ENCODE measurements around the gene VAV1. TPM values are rescaled to one million over a fixed set of nuclear protein-coding genes. Genes with fewer than 3 reads are reported as not detected.

The VAV1 gene
- total and polyA plus RNA-seq, 2 of the 13 experiments (the other 11 are each of a cell fraction or from before 2014, with no cell fraction given), result not detected

GRCh38 chr19:6753178-6754031 lies 19.1 kb upstream of the VAV1 start (continued):
- TF ChIP-seq ISX (CRISPR knock-in tag; conservative IDR thresholded peaks at IDR 0.05), result 0 out of 2 replicates have a peak, but pooled peaks have one; percentile 32
- TF ChIP-seq ZBTB8A (CRISPR knock-in tag; IDR thresholded peaks at IDR 0.05; ENCODE audit: borderline replicate concordance, low read depth), result 0 out of 2 replicates have a peak, but pooled peaks have one; percentile 35
- peak; percentile 33; the same call in 1 of the 2 replicates for TF ChIP-seq CHD2 (IDR thresholded peaks at IDR 0.05; ENCODE audit: low read depth, low read length)
- 0 out of 2 replicates have a peak, but pooled peaks have one; percentile 40 for TF ChIP-seq HES4 (CRISPR knock-in tag; IDR thresholded peaks at IDR 0.05; ENCODE audit: borderline replicate concordance)
- TF ChIP-seq ZFP1 (CRISPR knock-in tag; IDR thresholded peaks at IDR 0.05), result no peak
- TF ChIP-seq ZEB1 (IDR thresholded peaks at IDR 0.05; ENCODE audit: insufficient replicate concordance, low read depth), result no peak
- peak; percentile 72; the same call in 1 of the 2 replicates for TF ChIP-seq SALL2 (CRISPR knock-in tag; IDR thresholded peaks at IDR 0.05)
- 0 out of 2 replicates have a peak, but pooled peaks have one; percentile 76 for TF ChIP-seq ZNF556 (CRISPR knock-in tag; IDR thresholded peaks at IDR 0.05; ENCODE audit: borderline replicate concordance)
- peak; percentile 41 for TF ChIP-seq ZNF629 (CRISPR knock-in tag; conservative IDR thresholded peaks at IDR 0.05)
- TF ChIP-seq, protein P1, sequence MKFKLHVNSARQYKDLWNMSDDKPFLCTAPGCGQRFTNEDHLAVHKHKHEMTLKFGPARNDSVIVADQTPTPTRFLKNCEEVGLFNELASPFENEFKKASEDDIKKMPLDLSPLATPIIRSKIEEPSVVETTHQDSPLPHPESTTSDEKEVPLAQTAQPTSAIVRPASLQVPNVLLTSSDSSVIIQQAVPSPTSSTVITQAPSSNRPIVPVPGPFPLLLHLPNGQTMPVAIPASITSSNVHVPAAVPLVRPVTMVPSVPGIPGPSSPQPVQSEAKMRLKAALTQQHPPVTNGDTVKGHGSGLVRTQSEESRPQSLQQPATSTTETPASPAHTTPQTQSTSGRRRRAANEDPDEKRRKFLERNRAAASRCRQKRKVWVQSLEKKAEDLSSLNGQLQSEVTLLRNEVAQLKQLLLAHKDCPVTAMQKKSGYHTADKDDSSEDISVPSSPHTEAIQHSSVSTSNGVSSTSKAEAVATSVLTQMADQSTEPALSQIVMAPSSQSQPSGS (CRISPR knock-in tag; IDR thresholded peaks at IDR 0.05), result peak; percentile 69; the same call in 1 of the 2 replicates
- peak; percentile 71; the same call in 1 of the 2 replicates for TF ChIP-seq ZNF12 (CRISPR knock-in tag; IDR thresholded peaks at IDR 0.05)
- TF ChIP-seq KLF13 (CRISPR knock-in tag; IDR thresholded peaks at IDR 0.05), result 0 out of 2 replicates have a peak, but pooled peaks have one; percentile 23
- peak; percentile 42; the same call in 1 of the 2 replicates for TF ChIP-seq REXO4 (CRISPR knock-in tag; IDR thresholded peaks at IDR 0.05; ENCODE audit: borderline replicate concordance)
- TF ChIP-seq, protein P2, sequence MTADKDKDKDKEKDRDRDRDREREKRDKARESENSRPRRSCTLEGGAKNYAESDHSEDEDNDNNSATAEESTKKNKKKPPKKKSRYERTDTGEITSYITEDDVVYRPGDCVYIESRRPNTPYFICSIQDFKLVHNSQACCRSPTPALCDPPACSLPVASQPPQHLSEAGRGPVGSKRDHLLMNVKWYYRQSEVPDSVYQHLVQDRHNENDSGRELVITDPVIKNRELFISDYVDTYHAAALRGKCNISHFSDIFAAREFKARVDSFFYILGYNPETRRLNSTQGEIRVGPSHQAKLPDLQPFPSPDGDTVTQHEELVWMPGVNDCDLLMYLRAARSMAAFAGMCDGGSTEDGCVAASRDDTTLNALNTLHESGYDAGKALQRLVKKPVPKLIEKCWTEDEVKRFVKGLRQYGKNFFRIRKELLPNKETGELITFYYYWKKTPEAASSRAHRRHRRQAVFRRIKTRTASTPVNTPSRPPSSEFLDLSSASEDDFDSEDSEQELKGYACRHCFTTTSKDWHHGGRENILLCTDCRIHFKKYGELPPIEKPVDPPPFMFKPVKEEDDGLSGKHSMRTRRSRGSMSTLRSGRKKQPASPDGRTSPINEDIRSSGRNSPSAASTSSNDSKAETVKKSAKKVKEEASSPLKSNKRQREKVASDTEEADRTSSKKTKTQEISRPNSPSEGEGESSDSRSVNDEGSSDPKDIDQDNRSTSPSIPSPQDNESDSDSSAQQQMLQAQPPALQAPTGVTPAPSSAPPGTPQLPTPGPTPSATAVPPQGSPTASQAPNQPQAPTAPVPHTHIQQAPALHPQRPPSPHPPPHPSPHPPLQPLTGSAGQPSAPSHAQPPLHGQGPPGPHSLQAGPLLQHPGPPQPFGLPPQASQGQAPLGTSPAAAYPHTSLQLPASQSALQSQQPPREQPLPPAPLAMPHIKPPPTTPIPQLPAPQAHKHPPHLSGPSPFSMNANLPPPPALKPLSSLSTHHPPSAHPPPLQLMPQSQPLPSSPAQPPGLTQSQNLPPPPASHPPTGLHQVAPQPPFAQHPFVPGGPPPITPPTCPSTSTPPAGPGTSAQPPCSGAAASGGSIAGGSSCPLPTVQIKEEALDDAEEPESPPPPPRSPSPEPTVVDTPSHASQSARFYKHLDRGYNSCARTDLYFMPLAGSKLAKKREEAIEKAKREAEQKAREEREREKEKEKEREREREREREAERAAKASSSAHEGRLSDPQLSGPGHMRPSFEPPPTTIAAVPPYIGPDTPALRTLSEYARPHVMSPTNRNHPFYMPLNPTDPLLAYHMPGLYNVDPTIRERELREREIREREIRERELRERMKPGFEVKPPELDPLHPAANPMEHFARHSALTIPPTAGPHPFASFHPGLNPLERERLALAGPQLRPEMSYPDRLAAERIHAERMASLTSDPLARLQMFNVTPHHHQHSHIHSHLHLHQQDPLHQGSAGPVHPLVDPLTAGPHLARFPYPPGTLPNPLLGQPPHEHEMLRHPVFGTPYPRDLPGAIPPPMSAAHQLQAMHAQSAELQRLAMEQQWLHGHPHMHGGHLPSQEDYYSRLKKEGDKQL (CRISPR knock-in tag; IDR thresholded peaks at IDR 0.05; ENCODE audit: low read depth), result peak; percentile 36; the same call in 1 of the 2 replicates
- peak; percentile 94 for TF ChIP-seq RAD21 (CRISPR knock-in tag; IDR thresholded peaks at IDR 0.05)
- TF ChIP-seq, protein P3, sequence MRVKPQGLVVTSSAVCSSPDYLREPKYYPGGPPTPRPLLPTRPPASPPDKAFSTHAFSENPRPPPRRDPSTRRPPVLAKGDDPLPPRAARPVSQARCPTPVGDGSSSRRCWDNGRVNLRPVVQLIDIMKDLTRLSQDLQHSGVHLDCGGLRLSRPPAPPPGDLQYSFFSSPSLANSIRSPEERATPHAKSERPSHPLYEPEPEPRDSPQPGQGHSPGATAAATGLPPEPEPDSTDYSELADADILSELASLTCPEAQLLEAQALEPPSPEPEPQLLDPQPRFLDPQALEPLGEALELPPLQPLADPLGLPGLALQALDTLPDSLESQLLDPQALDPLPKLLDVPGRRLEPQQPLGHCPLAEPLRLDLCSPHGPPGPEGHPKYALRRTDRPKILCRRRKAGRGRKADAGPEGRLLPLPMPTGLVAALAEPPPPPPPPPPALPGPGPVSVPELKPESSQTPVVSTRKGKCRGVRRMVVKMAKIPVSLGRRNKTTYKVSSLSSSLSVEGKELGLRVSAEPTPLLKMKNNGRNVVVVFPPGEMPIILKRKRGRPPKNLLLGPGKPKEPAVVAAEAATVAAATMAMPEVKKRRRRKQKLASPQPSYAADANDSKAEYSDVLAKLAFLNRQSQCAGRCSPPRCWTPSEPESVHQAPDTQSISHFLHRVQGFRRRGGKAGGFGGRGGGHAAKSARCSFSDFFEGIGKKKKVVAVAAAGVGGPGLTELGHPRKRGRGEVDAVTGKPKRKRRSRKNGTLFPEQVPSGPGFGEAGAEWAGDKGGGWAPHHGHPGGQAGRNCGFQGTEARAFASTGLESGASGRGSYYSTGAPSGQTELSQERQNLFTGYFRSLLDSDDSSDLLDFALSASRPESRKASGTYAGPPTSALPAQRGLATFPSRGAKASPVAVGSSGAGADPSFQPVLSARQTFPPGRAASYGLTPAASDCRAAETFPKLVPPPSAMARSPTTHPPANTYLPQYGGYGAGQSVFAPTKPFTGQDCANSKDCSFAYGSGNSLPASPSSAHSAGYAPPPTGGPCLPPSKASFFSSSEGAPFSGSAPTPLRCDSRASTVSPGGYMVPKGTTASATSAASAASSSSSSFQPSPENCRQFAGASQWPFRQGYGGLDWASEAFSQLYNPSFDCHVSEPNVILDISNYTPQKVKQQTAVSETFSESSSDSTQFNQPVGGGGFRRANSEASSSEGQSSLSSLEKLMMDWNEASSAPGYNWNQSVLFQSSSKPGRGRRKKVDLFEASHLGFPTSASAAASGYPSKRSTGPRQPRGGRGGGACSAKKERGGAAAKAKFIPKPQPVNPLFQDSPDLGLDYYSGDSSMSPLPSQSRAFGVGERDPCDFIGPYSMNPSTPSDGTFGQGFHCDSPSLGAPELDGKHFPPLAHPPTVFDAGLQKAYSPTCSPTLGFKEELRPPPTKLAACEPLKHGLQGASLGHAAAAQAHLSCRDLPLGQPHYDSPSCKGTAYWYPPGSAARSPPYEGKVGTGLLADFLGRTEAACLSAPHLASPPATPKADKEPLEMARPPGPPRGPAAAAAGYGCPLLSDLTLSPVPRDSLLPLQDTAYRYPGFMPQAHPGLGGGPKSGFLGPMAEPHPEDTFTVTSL (CRISPR knock-in tag; IDR thresholded peaks at IDR 0.05; ENCODE audit: borderline replicate concordance), result no peak
